A549 (cell line): ENCODE results near the gene SORBS1.

Experiments used
- BHLHE40 ChIP-seq: IDR thresholded peaks from 2 replicates; pipeline ENCODE4 v1.6.1; 2012; ENCODE audit warnings: low read depth, low read length, inconsistent platforms
- CTCF ChIP-seq: fragments of >200 bp; sonication (Bioruptor Twin); formaldehyde crosslinking; IDR thresholded peaks from 3 replicates; pipeline ENCODE4 v1.5.1; 2016
- E2F6 ChIP-seq: IDR thresholded peaks from 2 replicates; pipeline ENCODE4 v1.6.1; 2012; ENCODE audit warnings: low read depth, borderline replicate concordance
- EP300 ChIP-seq, 2 experiments: fragments of >200 bp; sonication (Bioruptor Twin); formaldehyde crosslinking; IDR thresholded peaks; 2 replicates in 1 of 2; 3 replicates in 1 of 2; pipeline ENCODE4 v1.6.1; 2016 to 2017
- HDAC2 ChIP-seq: fragments of 200-600 bp; sonication (generic); IDR thresholded peaks from 2 replicates; pipeline ENCODE4 v1.6.1; 2016
- HMGXB4 ChIP-seq: fragments of 250-450 bp; sonication (Bioruptor Pico); IDR thresholded peaks from 2 replicates; pipeline ENCODE4 v1.5.0; 2021; ENCODE audit warnings: mild to moderate bottlenecking, moderate library complexity, borderline replicate concordance
- HOXA7 ChIP-seq: fragments of 250-450 bp; sonication (Bioruptor Pico); IDR thresholded peaks from 2 replicates; pipeline ENCODE4 v1.5.0; 2020; ENCODE audit warnings: mild to moderate bottlenecking, moderate library complexity
- JUN ChIP-seq, 2 experiments: fragments of >200 bp; sonication (Bioruptor Twin); formaldehyde crosslinking; IDR thresholded peaks; 2 replicates in 1 of 2; 3 replicates in 1 of 2; pipeline ENCODE4 v1.6.1; 2016 to 2017
- MYC ChIP-seq: IDR thresholded peaks from 2 replicates; pipeline ENCODE4 v1.6.1; 2012; ENCODE audit warnings: mild to moderate bottlenecking, inconsistent platforms, low read length, improper control_type of control experiment, borderline replicate concordance
- NFE2L2 ChIP-seq: fragments of 150-350 bp; conservative IDR thresholded peaks from 2 replicates; pipeline ENCODE4 v1.6.1; 2014; ENCODE audit warnings: low read length
- POLR2A ChIP-seq: IDR thresholded peaks from 2 replicates; pipeline ENCODE4 v1.6.1; 2012; ENCODE audit warnings: mild to moderate bottlenecking, low read length
- RCOR1 ChIP-seq: fragments of 150-350 bp; IDR thresholded peaks from 2 replicates; pipeline ENCODE4 v1.6.1; 2014; ENCODE audit warnings: antibody characterized with exemption, low read length, low read depth
- SREBF2 ChIP-seq: fragments of 450-650 bp; IDR thresholded peaks from 2 replicates; pipeline ENCODE4 v1.6.1; 2014; ENCODE audit warnings: mild to moderate bottlenecking, moderate library complexity

GRCh38 chr10:95499482-95499989 is 61.6 kb downstream of the SORBS1 start:
- no peak for TF ChIP-seq CTCF
- TF ChIP-seq HDAC2 = no peak
- TF ChIP-seq HOXA7 (CRISPR knock-in tag) = no peak
- no peak for TF ChIP-seq JUN (IDR thresholded peaks at IDR 0.05)
- TF ChIP-seq BHLHE40 = no peak
- no peak for TF ChIP-seq E2F6
- no peak for TF ChIP-seq RCOR1
- TF ChIP-seq POLR2A = no peak
- TF ChIP-seq SREBF2 = no peak
- no peak for TF ChIP-seq EP300 (IDR thresholded peaks at IDR 0.05)
- TF ChIP-seq MYC = no peak
- TF ChIP-seq HMGXB4 (CRISPR knock-in tag) = no peak
- TF ChIP-seq NFE2L2 = no peak
